Liver (tissue), 9 donors: ENCODE results near the gene MARCHF9. TPM values are rescaled to one million over a fixed set of nuclear protein-coding genes. Genes with fewer than 3 reads are reported as not detected.

Experiments used
- DNase-seq: peaks from one replicate; pipeline ENCODE4 v3.0.0-alpha.2; 2017; ENCODE audit warnings: low spot score
- H3K27ac ChIP-seq, 2 donors: one replicate each; pipeline ENCODE4 v1.7.0; 2013; ENCODE audit warnings: inconsistent platforms in 2 of 2, low read length in 2 of 2, control low read depth in 1 of 2, low read depth in 1 of 2, mild to moderate bottlenecking in 1 of 2
- H3K27me3 ChIP-seq, 4 donors: one replicate each; pipeline versions ENCODE4 v1.6.1 to v1.7.0; 2013; ENCODE audit warnings: low read length in 3 of 4, inconsistent platforms in 1 of 4, mild to moderate bottlenecking in 1 of 4, moderate library complexity in 1 of 4; ENCODE audit not compliant: control insufficient read depth in 4 of 4, insufficient read depth in 4 of 4
- H3K36me3 ChIP-seq, 4 donors: one replicate each; pipeline versions ENCODE4 v1.6.1 to v1.7.0; 2013; ENCODE audit warnings: low read length in 3 of 4, mild to moderate bottlenecking in 3 of 4, low read depth in 1 of 4, moderate library complexity in 1 of 4; ENCODE audit not compliant: control insufficient read depth in 4 of 4, insufficient read depth in 3 of 4
- H3K4me1 ChIP-seq, 4 donors: one replicate each; pipeline versions ENCODE4 v1.6.1 to v1.7.0; 2013; ENCODE audit warnings: low read length in 3 of 4, mild to moderate bottlenecking in 3 of 4, moderate library complexity in 1 of 4; ENCODE audit not compliant: control insufficient read depth in 4 of 4, insufficient read depth in 4 of 4
- H3K4me3 ChIP-seq, 3 donors: one replicate each; pipeline versions ENCODE4 v1.6.1 to v1.7.0; 2013; ENCODE audit warnings: low read length in 3 of 3, control low read depth in 1 of 3, low read depth in 1 of 3, mild to moderate bottlenecking in 1 of 3
- H3K9ac ChIP-seq, 2 donors: one replicate each; pipeline ENCODE4 v1.7.0; 2013; ENCODE audit warnings: low read length in 2 of 2, mild to moderate bottlenecking in 2 of 2, moderate library complexity in 2 of 2, control low read depth in 1 of 2, low read depth in 1 of 2
- H3K9me3 ChIP-seq, 4 donors: one replicate each; pipeline versions ENCODE4 v1.6.1 to v1.7.0; 2013; ENCODE audit warnings: low read length in 3 of 4; ENCODE audit not compliant: control insufficient read depth in 4 of 4
- EGR1 ChIP-seq, 2 donors: IDR thresholded peaks; 2 replicates each; pipeline ENCODE4 v1.6.1; 2016 to 2018; ENCODE audit warnings: antibody characterized with exemption in 2 of 2, low read depth in 2 of 2
- FOXA1 ChIP-seq: IDR thresholded peaks from 2 replicates; pipeline ENCODE4 v1.6.1; 2016; ENCODE audit warnings: antibody characterized with exemption
- FOXA2 ChIP-seq: IDR thresholded peaks from 2 replicates; pipeline ENCODE4 v1.6.1; 2016; ENCODE audit warnings: antibody characterized with exemption
- GABPA ChIP-seq, 2 donors: IDR thresholded peaks in 1 of 2; conservative IDR thresholded peaks in 1 of 2; 2 replicates each; pipeline ENCODE4 v1.6.1; 2016; ENCODE audit warnings: antibody characterized with exemption in 2 of 2, mild to moderate bottlenecking in 1 of 2, moderate library complexity in 1 of 2
- HNF4A ChIP-seq, 2 donors: conservative IDR thresholded peaks; 2 replicates each; pipeline ENCODE4 v1.6.1; 2016; ENCODE audit warnings: antibody characterized with exemption in 2 of 2, mild to moderate bottlenecking in 2 of 2
- HNF4G ChIP-seq: IDR thresholded peaks from 2 replicates; pipeline ENCODE4 v1.6.1; 2016; ENCODE audit warnings: antibody characterized with exemption
- MAX ChIP-seq: IDR thresholded peaks from 2 replicates; pipeline ENCODE4 v1.6.1; 2016; ENCODE audit warnings: antibody characterized with exemption
- RAD21 ChIP-seq, 2 donors: IDR thresholded peaks; 2 replicates each; pipeline ENCODE4 v1.6.1; 2016; ENCODE audit warnings: antibody characterized with exemption in 2 of 2, mild to moderate bottlenecking in 2 of 2
- SP1 ChIP-seq: IDR thresholded peaks from 2 replicates; pipeline ENCODE4 v1.6.1; 2018; ENCODE audit warnings: antibody characterized with exemption, mild to moderate bottlenecking
- YY1 ChIP-seq: IDR thresholded peaks from 2 replicates; pipeline ENCODE4 v1.6.1; 2016; ENCODE audit warnings: antibody characterized with exemption, mild to moderate bottlenecking
- WGBS: extraction: QIAGEN DNeasy Blood & Tissue Kit; methylation state at CpG from one replicate; pipeline ENCODE4 v1.1.7; 2013; 5-methylcytosine and 5-hydroxymethylcytosine counted together
- polyA plus RNA-seq, 2 donors: library from polyadenylated mRNA; stranded (reverse) in 1 of 2; unstranded in 1 of 2; fragments of 200-250 nt in 1 of 2; fragments of >200 nt in 1 of 2; fragmentation: Nextera tagmentation in 1 of 2; extraction: Ambion mirVana in 1 of 2; gene quantifications; one replicate each; pipeline versions ENCODE4 v1.2.1 to v1.2.3, GENCODE V29; 2013 to 2015
- total RNA-seq, 2 donors: library from RNA; depleted of rRNA; stranded (reverse); fragments of >200 nt; gene quantifications; one replicate each; pipeline ENCODE4 v1.2.3, GENCODE V29; 2014
- TF ChIP-seq, protein P1 (sequence below): IDR thresholded peaks from 2 replicates; pipeline ENCODE4 v1.6.1; 2016; ENCODE audit warnings: antibody characterized with exemption
- TF ChIP-seq, protein P2 (sequence below): IDR thresholded peaks from 2 replicates; pipeline ENCODE4 v1.6.1; 2016; ENCODE audit warnings: antibody characterized with exemption, mild to moderate bottlenecking
- donor health status: healthy.
- donor health status: healthy.
- donor health status: healthy.
- donor health status: healthy.
- donor health status: healthy.

The MARCHF9 gene
- total and polyA plus RNA-seq, 4 donors: 1.1 to 3.0 (median 2.2) TPM

- H3K9ac ChIP-seq: no peak overlapping the region
- no peak overlapping the region for H3K27ac ChIP-seq
- WGBS: 96% methylated on average over 3 of the region's 3 CpGs
- TF ChIP-seq HNF4G (no peak), YY1 (no peak), FOXA2 (no peak), GABPA (IDR thresholded peaks at IDR 0.05 in 1 of 2, conservative IDR thresholded peaks at IDR 0.05 in 1 of 2) (no peak), MAX (no peak), RAD21 (IDR thresholded peaks at IDR 0.05) (no peak), EGR1 (IDR thresholded peaks at IDR 0.05; ENCODE audit: low read depth in 2 of 2) (no peak), SP1 (no peak), FOXA1 (no peak)
- TF ChIP-seq, protein P1, sequence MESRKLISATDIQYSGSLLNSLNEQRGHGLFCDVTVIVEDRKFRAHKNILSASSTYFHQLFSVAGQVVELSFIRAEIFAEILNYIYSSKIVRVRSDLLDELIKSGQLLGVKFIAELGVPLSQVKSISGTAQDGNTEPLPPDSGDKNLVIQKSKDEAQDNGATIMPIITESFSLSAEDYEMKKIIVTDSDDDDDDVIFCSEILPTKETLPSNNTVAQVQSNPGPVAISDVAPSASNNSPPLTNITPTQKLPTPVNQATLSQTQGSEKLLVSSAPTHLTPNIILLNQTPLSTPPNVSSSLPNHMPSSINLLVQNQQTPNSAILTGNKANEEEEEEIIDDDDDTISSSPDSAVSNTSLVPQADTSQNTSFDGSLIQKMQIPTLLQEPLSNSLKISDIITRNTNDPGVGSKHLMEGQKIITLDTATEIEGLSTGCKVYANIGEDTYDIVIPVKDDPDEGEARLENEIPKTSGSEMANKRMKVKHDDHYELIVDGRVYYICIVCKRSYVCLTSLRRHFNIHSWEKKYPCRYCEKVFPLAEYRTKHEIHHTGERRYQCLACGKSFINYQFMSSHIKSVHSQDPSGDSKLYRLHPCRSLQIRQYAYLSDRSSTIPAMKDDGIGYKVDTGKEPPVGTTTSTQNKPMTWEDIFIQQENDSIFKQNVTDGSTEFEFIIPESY: no peak
- TF ChIP-seq, protein P2, sequence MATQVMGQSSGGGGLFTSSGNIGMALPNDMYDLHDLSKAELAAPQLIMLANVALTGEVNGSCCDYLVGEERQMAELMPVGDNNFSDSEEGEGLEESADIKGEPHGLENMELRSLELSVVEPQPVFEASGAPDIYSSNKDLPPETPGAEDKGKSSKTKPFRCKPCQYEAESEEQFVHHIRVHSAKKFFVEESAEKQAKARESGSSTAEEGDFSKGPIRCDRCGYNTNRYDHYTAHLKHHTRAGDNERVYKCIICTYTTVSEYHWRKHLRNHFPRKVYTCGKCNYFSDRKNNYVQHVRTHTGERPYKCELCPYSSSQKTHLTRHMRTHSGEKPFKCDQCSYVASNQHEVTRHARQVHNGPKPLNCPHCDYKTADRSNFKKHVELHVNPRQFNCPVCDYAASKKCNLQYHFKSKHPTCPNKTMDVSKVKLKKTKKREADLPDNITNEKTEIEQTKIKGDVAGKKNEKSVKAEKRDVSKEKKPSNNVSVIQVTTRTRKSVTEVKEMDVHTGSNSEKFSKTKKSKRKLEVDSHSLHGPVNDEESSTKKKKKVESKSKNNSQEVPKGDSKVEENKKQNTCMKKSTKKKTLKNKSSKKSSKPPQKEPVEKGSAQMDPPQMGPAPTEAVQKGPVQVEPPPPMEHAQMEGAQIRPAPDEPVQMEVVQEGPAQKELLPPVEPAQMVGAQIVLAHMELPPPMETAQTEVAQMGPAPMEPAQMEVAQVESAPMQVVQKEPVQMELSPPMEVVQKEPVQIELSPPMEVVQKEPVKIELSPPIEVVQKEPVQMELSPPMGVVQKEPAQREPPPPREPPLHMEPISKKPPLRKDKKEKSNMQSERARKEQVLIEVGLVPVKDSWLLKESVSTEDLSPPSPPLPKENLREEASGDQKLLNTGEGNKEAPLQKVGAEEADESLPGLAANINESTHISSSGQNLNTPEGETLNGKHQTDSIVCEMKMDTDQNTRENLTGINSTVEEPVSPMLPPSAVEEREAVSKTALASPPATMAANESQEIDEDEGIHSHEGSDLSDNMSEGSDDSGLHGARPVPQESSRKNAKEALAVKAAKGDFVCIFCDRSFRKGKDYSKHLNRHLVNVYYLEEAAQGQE: no peak
- H3K27me3 ChIP-seq: peaks cover 0 to 14% (median 6%) of the 10 kb centered on the region in 4 donors
- peaks cover 8 to 19% (median 14%) of the 10 kb centered on the region in 4 donors for H3K36me3 ChIP-seq
- no peaks in the 10 kb centered on the region for H3K9me3 ChIP-seq
- no peak overlapping the region for H3K4me3 ChIP-seq
- H3K4me1 ChIP-seq: peaks cover 11 to 36% (median 29%) of the 10 kb centered on the region in 4 donors
- no peak for DNase-seq
Observed at GRCh38 chr12:57767876-57768275, 13.0 kb downstream of the MARCHF9 start.

DNA sequence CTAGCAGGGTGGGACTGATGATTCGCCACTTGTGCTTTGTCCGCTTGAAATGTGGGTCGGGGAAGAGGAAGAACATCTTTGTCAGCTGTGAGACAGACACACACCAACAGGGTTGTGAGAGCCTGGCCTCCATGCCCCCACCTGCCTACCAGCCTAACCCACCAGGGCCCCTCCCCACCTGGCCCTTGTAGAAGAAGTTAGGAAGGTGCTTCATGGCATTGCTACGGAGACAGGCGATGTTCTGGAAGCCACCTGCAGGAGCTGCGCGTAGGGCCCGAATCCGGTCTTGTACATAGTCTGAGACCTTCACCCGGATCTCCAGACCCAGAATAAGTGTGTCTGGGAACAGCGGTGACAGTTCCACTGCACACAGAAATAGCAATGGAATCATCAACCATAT, 14.7 kb downstream of the MARCHF9 start:
- WGBS: 98% methylated on average over 11 of the region's 11 CpGs
- peaks cover 11 to 37% (median 31%) of the 10 kb centered on the region in 4 donors for H3K4me1 ChIP-seq

More for the DNA sequence above, 14.7 kb downstream of the MARCHF9 start:
- H3K36me3 ChIP-seq: peaks cover 8 to 19% (median 14%) of the 10 kb centered on the region in 4 donors
- H3K9ac ChIP-seq: no peak overlapping the region
- peaks cover 0 to 7% (median 4%) of the 10 kb centered on the region in 4 donors for H3K27me3 ChIP-seq
- no peaks in the 10 kb centered on the region for H3K9me3 ChIP-seq
- no peak overlapping the region for H3K27ac ChIP-seq
- no peak for DNase-seq
- TF ChIP-seq FOXA1 (no peak), HNF4G (no peak), HNF4A (conservative IDR thresholded peaks at IDR 0.05) (no peak)
- TF ChIP-seq, protein P2: no peak
- no peak overlapping the region for H3K4me3 ChIP-seq
